OCI-LY7 (cell line): ENCODE results near the gene GALNTL6. TPM values are rescaled to one million over a fixed set of nuclear protein-coding genes. Genes with fewer than 3 reads are reported as not detected.

Source experiments
- BruUV-seq: library from RNA; stranded (reverse); fragments of 400-500 nt; replicated peaks from 2 replicates; lab custom pipeline; 2021; lab: Mats Ljungman, UMichigan
- CTCF ChIA-PET: fragments of 300-600 bp; sonication (Branson Sonifier 250); formaldehyde crosslinking; loops from one replicate; lab custom pipeline; 2022; ENCODE audit warnings: antibody characterized with exemption; ENCODE audit not compliant: unreplicated experiment; lab: Charles Lee
- POLR2A ChIA-PET: fragments of 300-600 bp; sonication (Branson Sonifier 250); formaldehyde crosslinking; loops from one replicate; lab custom pipeline; 2022; ENCODE audit warnings: antibody characterized with exemption; lab: Charles Lee
- DNase-seq: peaks from one replicate; pipeline ENCODE4 v3.0.0-alpha.2; 2015; ENCODE audit warnings: low spot score
- H2AFZ ChIP-seq: fragments of 200-600 bp; sonication (generic), shearing (Covaris generic); 2 replicates; pipeline ENCODE4 v1.6.1; 2014; ENCODE audit warnings: mild to moderate bottlenecking, antibody characterized with exemption, low read length, moderate library complexity
- H3K27ac ChIP-seq: fragments of 200-600 bp; sonication (generic); 2 replicates; pipeline ENCODE4 v1.5.1; 2014; ENCODE audit warnings: mixed run types, low read depth, mild to moderate bottlenecking, moderate library complexity, low read length, inconsistent platforms; ENCODE audit not compliant: poor library complexity, severe bottlenecking
- H3K36me3 ChIP-seq: fragments of 200-600 bp; sonication (generic); 2 replicates; pipeline ENCODE4 v1.6.1; 2014; ENCODE audit warnings: mild to moderate bottlenecking, antibody characterized with exemption, low read length, moderate library complexity, mixed read lengths; ENCODE audit not compliant: insufficient read depth
- H3K4me1 ChIP-seq: fragments of 200-600 bp; sonication (generic); 2 replicates; pipeline ENCODE4 v1.5.1; 2014; ENCODE audit warnings: mild to moderate bottlenecking, low read length; ENCODE audit not compliant: insufficient read depth, poor library complexity, severe bottlenecking
- H3K4me2 ChIP-seq: fragments of 200-600 bp; sonication (generic); 2 replicates; pipeline ENCODE4 v1.6.1; 2014; ENCODE audit warnings: mild to moderate bottlenecking, low read length
- H3K4me3 ChIP-seq: fragments of 200-600 bp; sonication (generic); 2 replicates; pipeline ENCODE4 v1.5.1; 2014; ENCODE audit warnings: mild to moderate bottlenecking, low read depth, low read length; ENCODE audit not compliant: poor library complexity, severe bottlenecking
- H3K79me2 ChIP-seq: fragments of 200-600 bp; sonication (generic); 2 replicates; pipeline ENCODE4 v1.6.1; 2016; ENCODE audit warnings: low read depth, mild to moderate bottlenecking, low read length, moderate library complexity, mixed read lengths; ENCODE audit not compliant: insufficient read depth
- H3K9me2 ChIP-seq: fragments of 200-600 bp; sonication (generic); 2 replicates; pipeline ENCODE4 v1.6.1; 2016; ENCODE audit warnings: mild to moderate bottlenecking, low read length, mixed read lengths; ENCODE audit not compliant: insufficient read depth
- H3K9me3 ChIP-seq: fragments of 200-600 bp; sonication (generic); 2 replicates; pipeline ENCODE4 v1.6.1; 2014; ENCODE audit warnings: mild to moderate bottlenecking, mixed run types, low read length, mixed read lengths
- H4K20me1 ChIP-seq: fragments of 200-600 bp; sonication (generic); 2 replicates; pipeline ENCODE4 v1.6.1; 2014; ENCODE audit warnings: mild to moderate bottlenecking, antibody characterized with exemption, low read length, moderate library complexity, mixed read lengths; ENCODE audit not compliant: insufficient read depth
- CTCF ChIP-seq: fragments of 200-600 bp; sonication (generic); conservative IDR thresholded peaks from 2 replicates; pipeline ENCODE4 v1.5.1; 2014; ENCODE audit warnings: mild to moderate bottlenecking, antibody characterized with exemption, low read length, moderate library complexity, mixed read lengths
- EZH2phosphoT487 ChIP-seq: fragments of 200-600 bp; sonication (generic); IDR thresholded peaks from 2 replicates; pipeline ENCODE4 v1.6.1; 2018; ENCODE audit warnings: low read depth, borderline replicate concordance, mild to moderate bottlenecking, mixed run types, antibody characterized with exemption, low read length, moderate library complexity, mixed read lengths
- intact Hi-C: fragments of 100-400 bp; cut with micrococcal nuclease; formaldehyde crosslinking; loops from one replicate; pipeline ENCODE4 v1.10.0; 2022; ENCODE audit not compliant: unreplicated experiment
- total RNA-seq, 2 experiments: library from RNA; depleted of rRNA in 1 of 2; stranded (reverse); fragments of >200 nt in 1 of 2; shearing (Covaris generic) in 1 of 2; gene quantifications; 2 replicates each; pipeline ENCODE4 v1.2.3, GENCODE V29; 2014 to 2022

GALNTL6 gene
- total RNA-seq, 2 experiments from 2014 or later, result not detected

GRCh38 chr4:172786039-172786792 is 973.0 kb downstream of the GALNTL6 start:
- BruUV-seq, result no TSS peak
- intact Hi-C loops, result no loop called here
- Histone ChIP-seq H3K9me2 (no peaks in the 10 kb centered on the region), H3K4me2 (no peak overlapping the region), H3K27ac (no peak overlapping the region), H3K79me2 (no peaks in the 10 kb centered on the region), H3K4me3 (no peak overlapping the region), H2AFZ (no peak overlapping the region), H3K36me3 (no peaks in the 10 kb centered on the region), H3K9me3 (no peaks in the 10 kb centered on the region), H4K20me1 (no peaks in the 10 kb centered on the region), H3K4me1 (no peaks in the 10 kb centered on the region)
- ChIA-PET POLR2A (no interaction called here), CTCF (no interaction called here)
- TF ChIP-seq CTCF (no peak), EZH2phosphoT487 (no peak)
- no peak for DNase-seq

- H3K4me2 ChIP-seq, result no peak overlapping the region
- no peak overlapping the region for H2AFZ ChIP-seq
- TF ChIP-seq CTCF, result no peak
- no peak for TF ChIP-seq EZH2phosphoT487
- no peaks in the 10 kb centered on the region for H3K9me2 ChIP-seq
- H3K9me3 ChIP-seq, result no peaks in the 10 kb centered on the region
- BruUV-seq, result no TSS peak
- no peak for DNase-seq
- no peaks in the 10 kb centered on the region for H3K4me1 ChIP-seq
- H4K20me1 ChIP-seq, result no peaks in the 10 kb centered on the region
- no peak overlapping the region for H3K27ac ChIP-seq
- ChIA-PET CTCF (no interaction called here), POLR2A (no interaction called here)
- H3K79me2 ChIP-seq, result no peaks in the 10 kb centered on the region
- H3K4me3 ChIP-seq, result no peak overlapping the region
- H3K36me3 ChIP-seq, result no peaks in the 10 kb centered on the region
- intact Hi-C loops, result no loop called here
These were observed 973.9 kb downstream of the GALNTL6 start for GRCh38 chr4:172787111-172787510.

- Histone ChIP-seq H3K4me1 (no peaks in the 10 kb centered on the region), H3K4me2 (no peak overlapping the region), H3K36me3 (no peaks in the 10 kb centered on the region), H3K9me2 (no peaks in the 10 kb centered on the region), H3K9me3 (no peaks in the 10 kb centered on the region), H3K79me2 (no peaks in the 10 kb centered on the region), H3K4me3 (no peak overlapping the region), H4K20me1 (no peaks in the 10 kb centered on the region), H3K27ac (no peak overlapping the region), H2AFZ (no peak overlapping the region)
- no peak for DNase-seq
- TF ChIP-seq CTCF, result no peak
- no peak for TF ChIP-seq EZH2phosphoT487
- intact Hi-C loops, result no loop called here
- no TSS peak for BruUV-seq
- ChIA-PET POLR2A (no interaction called here), CTCF (no interaction called here)
These were observed 978.6 kb downstream of the GALNTL6 start for GRCh38 chr4:172791841-172792240.
